RWPE1 (cell line): ENCODE measurements around the gene ABTB1.

Experiments used
- CTCF ChIA-PET: fragments of 350-600 bp; sonication (Branson Sonifier 250); formaldehyde crosslinking; extraction: SDS; loops from one replicate; lab custom pipeline; 2021; lab: Yijun Ruan, JAX
- POLR2A ChIA-PET: fragments of 400-600 bp; formaldehyde crosslinking; extraction: SDS; loops from one replicate; lab custom pipeline; 2020; ENCODE audit warnings: antibody characterized with exemption; ENCODE audit not compliant: low non-redundant PET; lab: Yijun Ruan, JAX
- DNase-seq: peaks from one replicate; pipeline ENCODE4 v3.0.0; 2012; ENCODE audit warnings: low spot score
- H3K27ac ChIP-seq: fragments of 450-650 bp; 2 replicates; pipeline ENCODE4 v1.5.1; 2017
- TF ChIP-seq, protein P1 (sequence below): fragments of 450-650 bp; conservative IDR thresholded peaks from 2 replicates; pipeline ENCODE4 v1.5.1; 2017; ENCODE audit warnings: low read depth, mild to moderate bottlenecking

Gene ABTB1

DNA sequence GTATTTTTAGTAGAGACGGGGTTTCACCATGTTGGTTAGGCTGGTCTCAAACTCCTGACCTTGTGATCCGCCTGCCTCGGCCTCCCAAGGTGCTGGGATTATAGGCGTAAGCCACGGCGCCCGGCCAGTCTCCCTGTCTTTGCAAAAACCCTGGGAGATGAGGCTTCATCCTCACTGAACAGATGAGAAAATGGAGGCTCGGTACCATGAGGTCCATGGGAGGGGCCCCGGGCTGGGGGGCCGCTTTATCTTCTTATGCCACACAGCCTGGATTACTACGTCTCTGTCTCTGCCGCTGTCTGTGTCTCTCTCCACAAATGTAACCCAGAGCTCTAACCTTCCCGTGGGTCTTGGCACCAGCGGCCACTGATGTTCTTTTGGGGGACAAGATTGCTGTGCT is 39.1 kb downstream of the ABTB1 start:
- H3K27ac ChIP-seq: no peak overlapping the region
- TF ChIP-seq, protein P1, sequence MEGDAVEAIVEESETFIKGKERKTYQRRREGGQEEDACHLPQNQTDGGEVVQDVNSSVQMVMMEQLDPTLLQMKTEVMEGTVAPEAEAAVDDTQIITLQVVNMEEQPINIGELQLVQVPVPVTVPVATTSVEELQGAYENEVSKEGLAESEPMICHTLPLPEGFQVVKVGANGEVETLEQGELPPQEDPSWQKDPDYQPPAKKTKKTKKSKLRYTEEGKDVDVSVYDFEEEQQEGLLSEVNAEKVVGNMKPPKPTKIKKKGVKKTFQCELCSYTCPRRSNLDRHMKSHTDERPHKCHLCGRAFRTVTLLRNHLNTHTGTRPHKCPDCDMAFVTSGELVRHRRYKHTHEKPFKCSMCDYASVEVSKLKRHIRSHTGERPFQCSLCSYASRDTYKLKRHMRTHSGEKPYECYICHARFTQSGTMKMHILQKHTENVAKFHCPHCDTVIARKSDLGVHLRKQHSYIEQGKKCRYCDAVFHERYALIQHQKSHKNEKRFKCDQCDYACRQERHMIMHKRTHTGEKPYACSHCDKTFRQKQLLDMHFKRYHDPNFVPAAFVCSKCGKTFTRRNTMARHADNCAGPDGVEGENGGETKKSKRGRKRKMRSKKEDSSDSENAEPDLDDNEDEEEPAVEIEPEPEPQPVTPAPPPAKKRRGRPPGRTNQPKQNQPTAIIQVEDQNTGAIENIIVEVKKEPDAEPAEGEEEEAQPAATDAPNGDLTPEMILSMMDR: no peak
- no peak for DNase-seq
- CTCF ChIA-PET: no interaction called here
- POLR2A ChIA-PET: no interaction called here

DNA sequence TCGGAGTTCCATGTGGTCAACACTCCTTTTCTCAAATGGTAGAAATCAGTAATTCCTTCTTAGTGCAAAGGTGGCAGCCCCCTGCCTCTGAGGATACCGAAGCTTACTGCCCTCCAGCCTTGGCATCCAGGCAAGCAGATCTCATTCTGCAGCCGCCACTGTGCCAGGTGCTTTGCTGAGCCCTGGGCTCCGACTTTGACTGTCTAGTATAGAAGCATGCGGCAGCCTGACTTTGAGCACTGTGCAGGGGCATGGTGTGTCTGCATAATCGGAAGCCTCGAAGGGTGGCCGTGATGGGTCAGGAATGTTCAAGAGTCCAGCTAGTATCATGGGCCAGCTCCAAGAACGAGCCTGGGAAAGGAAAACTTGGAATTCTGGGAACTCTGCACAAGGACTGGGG is 39.7 kb downstream of the ABTB1 start:
- DNase-seq: no peak
- POLR2A ChIA-PET: no interaction called here
- CTCF ChIA-PET: no interaction called here
- no peak overlapping the region for H3K27ac ChIP-seq
- TF ChIP-seq, protein P1: no peak

DNA sequence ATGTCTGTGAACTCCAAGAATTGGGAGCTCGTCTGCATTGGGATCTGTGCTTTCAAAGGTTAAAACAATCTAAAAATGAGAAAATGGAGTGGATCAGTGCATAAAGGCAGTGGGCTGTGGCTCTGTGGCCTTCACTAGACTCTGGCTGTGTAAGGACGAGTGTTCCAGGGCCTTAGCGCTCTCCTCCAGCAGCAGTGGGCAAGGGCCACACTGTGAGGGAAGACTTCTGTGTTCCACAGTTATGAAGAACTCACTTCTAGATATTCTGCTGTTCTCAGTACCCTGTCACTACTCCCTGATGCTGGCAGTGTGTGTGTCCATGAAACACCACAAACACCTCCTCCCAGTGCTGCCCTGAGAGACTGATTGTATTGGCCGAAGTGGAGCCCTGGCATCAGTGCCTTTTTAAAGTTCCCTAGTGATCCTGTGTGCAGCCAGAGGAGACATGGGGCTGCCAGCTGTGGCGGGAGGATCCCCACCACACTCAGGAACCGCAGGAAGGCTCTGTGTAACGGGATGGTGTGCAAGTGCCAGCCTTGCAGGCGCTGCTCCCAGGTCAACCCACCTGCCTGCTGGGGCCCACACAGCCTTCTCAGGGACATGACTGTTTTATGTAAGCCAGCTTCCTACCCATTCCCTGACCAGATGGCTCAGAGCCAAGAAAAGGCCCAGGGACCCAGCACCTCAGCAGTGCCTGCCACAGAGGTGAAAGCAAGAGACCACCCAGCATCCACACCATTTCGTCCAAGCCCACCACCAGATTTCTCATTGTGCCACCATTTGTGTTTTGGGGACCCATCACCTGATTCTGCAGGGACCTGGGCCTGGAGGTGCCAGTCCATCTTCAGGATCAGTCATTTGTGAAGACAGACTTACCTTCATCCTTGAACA is 40.4 kb downstream of the ABTB1 start:
- ChIA-PET POLR2A (no interaction called here), CTCF (interaction anchor here (0.7 kb wide), 1 partner anchor 34 kb away, joined by 4 read pairs; no protein-coding TSS in a partner anchor)
- TF ChIP-seq, protein P1: no peak
- no peak overlapping the region for H3K27ac ChIP-seq
- no peak for DNase-seq

DNA sequence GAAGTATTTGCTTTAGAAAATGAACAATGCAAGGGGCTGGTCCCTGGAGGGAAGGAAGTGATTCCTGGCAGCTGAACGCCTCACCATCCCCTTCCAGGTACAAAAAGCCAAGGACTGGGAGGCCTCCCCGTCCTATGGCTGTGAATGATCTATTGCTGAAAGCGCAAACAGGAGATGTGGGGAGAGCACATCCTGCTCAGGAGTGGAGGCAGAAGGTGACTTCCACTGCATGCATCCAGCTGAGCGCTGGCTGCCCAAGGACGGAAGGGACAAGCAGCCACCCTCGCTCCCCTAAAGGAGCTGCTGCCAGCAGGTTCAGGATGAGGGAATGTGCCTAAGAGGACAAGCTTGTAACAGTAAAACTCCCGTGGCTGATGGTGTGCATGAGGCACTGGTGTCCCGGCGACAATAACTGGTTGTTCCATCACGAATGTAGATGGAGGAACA is 41.4 kb downstream of the ABTB1 start:
- CTCF ChIA-PET: interaction anchor here (0.6 to 0.7 kb wide), 2 partner anchors 35 to 79 kb away, joined by 3 to 4 read pairs; no protein-coding TSS in a partner anchor
- TF ChIP-seq, protein P1: no peak
- POLR2A ChIA-PET: no interaction called here
- H3K27ac ChIP-seq: no peak overlapping the region
- DNase-seq: no peak

DNA sequence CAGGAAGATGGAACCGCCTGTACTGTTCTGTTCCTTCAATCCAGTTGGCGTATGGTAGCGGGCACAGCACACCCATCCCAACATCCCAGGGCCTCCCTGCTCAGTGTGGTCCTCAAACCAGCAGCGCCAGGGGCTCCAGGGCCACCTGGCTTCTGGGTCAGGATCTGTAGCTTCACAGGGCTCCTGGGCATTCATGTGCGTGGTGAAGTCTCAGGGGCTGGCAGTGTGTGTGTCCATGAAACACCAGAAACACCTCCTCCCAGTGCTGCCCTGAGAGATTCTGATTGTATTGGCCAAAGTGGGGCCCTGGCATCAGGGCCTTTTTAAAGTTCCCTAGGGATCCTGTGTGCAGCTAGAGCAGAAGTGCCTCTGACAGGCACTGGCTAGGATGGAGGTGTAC is 42.1 kb downstream of the ABTB1 start:
- TF ChIP-seq, protein P1: no peak
- H3K27ac ChIP-seq: no peak overlapping the region
- POLR2A ChIA-PET: no interaction called here
- CTCF ChIA-PET: interaction anchor here (0.6 kb wide), 2 partner anchors 80 to 661 kb away, joined by 3 read pairs; no protein-coding TSS in a partner anchor
- DNase-seq: no peak

DNA sequence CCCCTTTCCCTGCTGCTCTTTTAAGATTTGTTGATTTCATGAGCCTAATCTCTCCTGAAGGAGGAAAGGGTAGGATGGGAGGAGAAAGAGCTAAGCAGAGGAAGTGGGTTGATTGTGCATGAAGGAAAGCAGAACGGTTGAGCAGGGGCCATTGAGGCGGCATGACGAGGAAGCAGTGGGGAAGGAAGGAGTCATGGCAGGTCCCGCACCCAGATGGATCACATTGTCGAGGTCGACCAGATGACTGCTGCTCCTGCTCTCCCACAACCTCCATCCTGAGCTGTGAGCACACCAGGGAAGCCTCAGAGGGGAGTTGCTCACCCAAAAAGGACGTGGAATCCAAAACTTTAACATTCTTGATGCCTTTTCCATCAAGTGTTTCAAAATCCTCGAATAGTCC is 42.8 kb downstream of the ABTB1 start:
- TF ChIP-seq, protein P1: no peak
- no peak for DNase-seq
- POLR2A ChIA-PET: no interaction called here
- no peak overlapping the region for H3K27ac ChIP-seq
- CTCF ChIA-PET: no interaction called here
